ENCODE measurements around the gene DIP2B. TPM values are rescaled to one million over a fixed set of nuclear protein-coding genes. Genes with fewer than 3 reads are reported as not detected.

Gene DIP2B
- total and polyA plus RNA-seq, 9 donors, result 7.2 to 33.3 (median 19.2) TPM

GRCh38 chr12:50790081-50790480 lies 285.3 kb downstream of the DIP2B start:
- intact Hi-C loops (cut with DNase I), result no loop called here
- H3K9me3 ChIP-seq, result peaks cover 0 to 4% of the 10 kb centered on the region in 2 donors
- DNase-seq, result no peak
- no peaks in the 10 kb centered on the region for H3K36me3 ChIP-seq
- no peak overlapping the region for H3K4me3 ChIP-seq
- no peak overlapping the region for H3K27ac ChIP-seq
- H3K27me3 ChIP-seq, result no peaks in the 10 kb centered on the region
- TF ChIP-seq EP300 (IDR thresholded peaks at IDR 0.05) (no peak), CTCF (IDR thresholded peaks at IDR 0.05) (no peak), POLR2A (IDR thresholded peaks at IDR 0.05) (no peak)
- WGBS, 3 donors, result 92 to 96% (median 94%) methylated on average over 5 of the region's 5 CpGs
- H3K4me1 ChIP-seq (ENCODE audit: insufficient read depth), result no peaks in the 10 kb centered on the region

Small RNAs within 50 kb of the gene (small RNA-seq; reads per million reads assigned to genes)
- gene RF00019 (not detected), gene RNU6-238P (not detected), gene RNU6-769P (not detected)

Other genes with a start within 250 kb of the DIP2B start
- 10 to 100 TPM; 34.5 to 63.4 (median 45.2) TPM for gene LIMA1, start 221.5 kb upstream of the DIP2B start, total RNA-seq
- 10 to 100 TPM; 28.0 to 80.0 TPM for gene LIMA1, start 221.5 kb upstream of the DIP2B start, polyA plus RNA-seq
- gene FAM186A, start 108.4 kb upstream of the DIP2B start, total RNA-seq, result not detected
- gene FAM186A, start 108.4 kb upstream of the DIP2B start, polyA plus RNA-seq, result not detected
- gene LARP4, start 104.1 kb upstream of the DIP2B start, total RNA-seq, result 10 to 100 TPM; 29.8 to 66.7 (median 49.0) TPM
- 10 to 100 TPM in 1 of 2 donors, 1 to 10 TPM in 1; 7.8 to 17.0 TPM for gene LARP4, start 104.1 kb upstream of the DIP2B start, polyA plus RNA-seq

All from ovary (tissue), 9 donors.